ENCODE results near the gene DDX41. TPM values are rescaled to one million over a fixed set of nuclear protein-coding genes. Genes with fewer than 3 reads are reported as not detected.

The DDX41 gene
- polyA plus RNA-seq, 3 donors, result 84.2 to 112 (median 107) TPM

DNA sequence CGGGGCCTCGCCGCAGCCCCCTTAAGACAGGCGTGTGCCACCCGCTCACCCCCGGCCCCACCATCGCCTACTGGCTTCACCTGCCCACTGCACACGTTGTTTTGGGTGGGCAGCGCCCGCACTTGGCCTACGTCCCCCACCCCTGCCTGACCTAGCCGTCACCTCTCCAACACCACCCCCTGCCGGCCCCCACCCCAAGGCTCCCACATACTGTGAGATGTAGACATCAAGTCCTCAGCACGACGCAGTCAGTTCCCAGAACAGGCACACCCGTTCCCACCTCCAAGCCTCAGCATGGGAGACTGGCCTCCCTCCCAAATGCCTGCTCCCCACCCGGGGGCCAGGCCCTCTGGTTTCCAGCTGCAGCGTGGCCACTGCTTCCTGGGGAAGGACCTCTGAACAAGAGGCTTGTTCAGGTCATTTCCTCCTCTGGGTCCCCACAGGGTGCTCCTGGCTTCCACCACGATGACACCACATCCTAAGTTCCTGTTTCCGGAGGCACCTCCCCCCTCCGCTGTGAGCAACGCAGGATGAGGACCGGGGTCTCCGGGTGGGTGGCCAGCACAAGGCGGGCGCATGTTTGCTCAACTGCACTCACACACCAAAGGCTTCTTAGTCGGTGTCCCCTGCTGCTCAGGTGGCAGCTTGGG is 54.6 kb downstream of the DDX41 start:
- DNase-seq (ENCODE audit: extremely low read depth in 1 of 11, low read depth in 9 of 11, low spot score in 4 of 11), result no peak

Other genes with a start within 250 kb of the DDX41 start
- gene RAB24, start 213.2 kb downstream of the DDX41 start, polyA plus RNA-seq (ENCODE audit: insufficient read length in 3 of 3), result 10 to 100 TPM; 24.3 to 32.0 (median 28.8) TPM
- 100 to 1,000 TPM in 2 of 3 donors, 10 to 100 TPM in 1; 94.5 to 151 (median 114) TPM for gene PRELID1, start 213.2 kb downstream of the DDX41 start, polyA plus RNA-seq (ENCODE audit: insufficient read length in 3 of 3)
- 10 to 100 TPM; 15.2 to 26.5 (median 22.1) TPM for gene MXD3, start 205.1 kb downstream of the DDX41 start, polyA plus RNA-seq (ENCODE audit: insufficient read length in 3 of 3)
- 100 to 1,000 TPM; 110 to 153 (median 140) TPM for gene LMAN2, start 165.3 kb downstream of the DDX41 start, polyA plus RNA-seq (ENCODE audit: insufficient read length in 3 of 3)
- 10 to 100 TPM; 12.1 to 17.5 (median 14.1) TPM for gene RGS14, start 159.0 kb downstream of the DDX41 start, polyA plus RNA-seq (ENCODE audit: insufficient read length in 3 of 3)
- 100 to 1,000 TPM; 181 to 315 (median 202) TPM for gene SLC34A1, start 132.5 kb downstream of the DDX41 start, polyA plus RNA-seq (ENCODE audit: insufficient read length in 3 of 3)
- gene PFN3, start 116.3 kb downstream of the DDX41 start, polyA plus RNA-seq (ENCODE audit: insufficient read length in 3 of 3), result 1 to 10 TPM in 2 of 3 donors, under 1 TPM in 1; 0.37 to 7.4 (median 3.2) TPM
- gene F12, start 107.4 kb downstream of the DDX41 start, polyA plus RNA-seq (ENCODE audit: insufficient read length in 3 of 3), result 10 to 100 TPM in 2 of 3 donors, 1 to 10 TPM in 1; 9.1 to 25.2 (median 10.2) TPM
- 10 to 100 TPM; 21.2 to 31.2 (median 30.8) TPM for gene GRK6, start 90.3 kb downstream of the DDX41 start, polyA plus RNA-seq (ENCODE audit: insufficient read length in 3 of 3)
- gene PRR7, start 70.1 kb downstream of the DDX41 start, polyA plus RNA-seq (ENCODE audit: insufficient read length in 3 of 3), result 1 to 10 TPM in 2 of 3 donors, under 1 TPM in 1; 0.96 to 2.8 (median 2.8) TPM
- 100 to 1,000 TPM; 169 to 239 (median 183) TPM for gene DBN1, start 43.3 kb downstream of the DDX41 start, polyA plus RNA-seq (ENCODE audit: insufficient read length in 3 of 3)
- gene PDLIM7, start 19.4 kb downstream of the DDX41 start, polyA plus RNA-seq (ENCODE audit: insufficient read length in 3 of 3), result 100 to 1,000 TPM in 2 of 3 donors, 10 to 100 TPM in 1; 82.7 to 143 (median 125) TPM
- 1 to 10 TPM; 3.8 to 7.1 (median 5.8) TPM for gene DOK3, start 7.1 kb downstream of the DDX41 start, polyA plus RNA-seq (ENCODE audit: insufficient read length in 3 of 3)
- gene FAM193B, start 37.6 kb upstream of the DDX41 start, polyA plus RNA-seq (ENCODE audit: insufficient read length in 3 of 3), result 100 to 1,000 TPM in 1 of 3 donors, 10 to 100 TPM in 2; 69.6 to 126 (median 85.4) TPM
- gene TMED9, start 75.2 kb upstream of the DDX41 start, polyA plus RNA-seq (ENCODE audit: insufficient read length in 3 of 3), result 100 to 1,000 TPM; 148 to 180 (median 154) TPM
- gene B4GALT7, start 83.2 kb upstream of the DDX41 start, polyA plus RNA-seq (ENCODE audit: insufficient read length in 3 of 3), result 10 to 100 TPM; 19.6 to 29.5 (median 27.9) TPM